HG02943 (cell line): Measurements from ENCODE around the gene NAGK.
"Not testable (repeated sequence)": the region's sequence is repeated elsewhere in the genome, so short reads cannot be mapped to it uniquely, and the experiment has no call there.

Source experiments
- ATAC-seq: cut with Tn5 transposase; IDR thresholded peaks from one replicate; pipeline ENCODE4 v1.9.1; 2021; ENCODE audit warnings: mild to moderate bottlenecking, low read depth, moderate library complexity; ENCODE audit not compliant: unreplicated experiment

The NAGK gene

GRCh38 chr2:71102981-71103681 is 34.7 kb downstream of the NAGK start:
- no peak for ATAC-seq

- ATAC-seq = no peak
Measured at GRCh38 chr2:71103809-71104208, 35.4 kb downstream of the NAGK start.

- ATAC-seq = not testable (repeated sequence)
Measured at GRCh38 chr2:71106463-71106862, 38.0 kb downstream of the NAGK start.

GRCh38 chr2:71108091-71108490 is 39.6 kb downstream of the NAGK start:
- ATAC-seq = no peak

GRCh38 chr2:71113843-71114242 is 45.4 kb downstream of the NAGK start:
- no peak for ATAC-seq

- ATAC-seq = no peak
Measured at GRCh38 chr2:71117063-71117462, 48.6 kb downstream of the NAGK start.

- no peak for ATAC-seq
Measured at GRCh38 chr2:71120195-71120594, 51.7 kb downstream of the NAGK start.

GRCh38 chr2:71121479-71121878 is 53.0 kb downstream of the NAGK start:
- ATAC-seq = no peak

- ATAC-seq = no peak
Measured at GRCh38 chr2:71122387-71123298, 54.2 kb downstream of the NAGK start.

GRCh38 chr2:71125506-71126294 is 57.3 kb downstream of the NAGK start:
- no peak for ATAC-seq

- ATAC-seq = no peak
Measured at GRCh38 chr2:71126957-71127356, 58.5 kb downstream of the NAGK start.
